ENCODE data around the gene ESRRG. TPM values are rescaled to one million over a fixed set of nuclear protein-coding genes. Genes with fewer than 3 reads are reported as not detected.

Gene ESRRG
- total RNA-seq, 4 donors from 2014 or later, result 0.17 to 1.5 (median 0.60) TPM

DNA sequence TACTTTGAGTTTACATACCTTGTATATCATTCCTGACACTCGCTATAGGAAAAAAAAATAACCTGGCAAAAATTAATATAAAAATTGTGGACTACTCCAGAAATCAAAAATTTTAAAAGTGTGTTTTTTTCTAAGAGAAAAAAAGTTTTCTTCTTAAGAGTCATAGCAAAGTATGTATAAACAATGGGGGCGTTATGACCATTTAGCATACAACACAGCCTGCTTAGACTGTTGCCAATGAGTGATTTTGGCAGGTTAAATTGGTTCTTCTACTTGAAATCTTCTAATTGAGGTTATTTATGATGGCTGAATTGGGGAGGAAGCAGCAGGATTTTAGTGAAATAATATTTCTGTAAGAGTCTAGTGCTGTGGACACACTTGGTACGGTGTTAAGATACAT is 169.5 kb downstream of the ESRRG start:
- TF ChIP-seq, protein P1, sequence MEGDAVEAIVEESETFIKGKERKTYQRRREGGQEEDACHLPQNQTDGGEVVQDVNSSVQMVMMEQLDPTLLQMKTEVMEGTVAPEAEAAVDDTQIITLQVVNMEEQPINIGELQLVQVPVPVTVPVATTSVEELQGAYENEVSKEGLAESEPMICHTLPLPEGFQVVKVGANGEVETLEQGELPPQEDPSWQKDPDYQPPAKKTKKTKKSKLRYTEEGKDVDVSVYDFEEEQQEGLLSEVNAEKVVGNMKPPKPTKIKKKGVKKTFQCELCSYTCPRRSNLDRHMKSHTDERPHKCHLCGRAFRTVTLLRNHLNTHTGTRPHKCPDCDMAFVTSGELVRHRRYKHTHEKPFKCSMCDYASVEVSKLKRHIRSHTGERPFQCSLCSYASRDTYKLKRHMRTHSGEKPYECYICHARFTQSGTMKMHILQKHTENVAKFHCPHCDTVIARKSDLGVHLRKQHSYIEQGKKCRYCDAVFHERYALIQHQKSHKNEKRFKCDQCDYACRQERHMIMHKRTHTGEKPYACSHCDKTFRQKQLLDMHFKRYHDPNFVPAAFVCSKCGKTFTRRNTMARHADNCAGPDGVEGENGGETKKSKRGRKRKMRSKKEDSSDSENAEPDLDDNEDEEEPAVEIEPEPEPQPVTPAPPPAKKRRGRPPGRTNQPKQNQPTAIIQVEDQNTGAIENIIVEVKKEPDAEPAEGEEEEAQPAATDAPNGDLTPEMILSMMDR (IDR thresholded peaks at IDR 0.05; ENCODE audit: low read depth), result no peak

DNA sequence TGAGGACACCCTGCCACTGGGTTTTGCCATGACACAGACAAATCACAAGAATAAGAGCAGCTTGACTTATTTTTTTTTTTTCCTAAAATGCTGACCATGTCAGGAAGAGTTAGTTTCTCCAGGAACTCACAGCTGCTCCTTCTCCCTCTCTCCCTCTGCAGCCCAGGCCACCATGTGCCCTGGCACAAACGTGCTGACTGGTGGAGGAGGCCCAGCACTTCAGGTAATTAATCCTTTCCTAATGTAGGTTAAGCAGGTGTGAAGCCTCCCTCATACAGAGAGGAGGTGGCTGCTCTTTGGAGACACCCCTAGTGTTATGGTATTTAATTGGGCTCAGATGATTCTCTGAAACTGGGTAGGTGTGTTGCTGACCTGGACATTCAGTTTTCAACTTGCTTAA is 170.2 kb downstream of the ESRRG start:
- TF ChIP-seq, protein P1 (IDR thresholded peaks at IDR 0.05; ENCODE audit: low read depth), result no peak

DNA sequence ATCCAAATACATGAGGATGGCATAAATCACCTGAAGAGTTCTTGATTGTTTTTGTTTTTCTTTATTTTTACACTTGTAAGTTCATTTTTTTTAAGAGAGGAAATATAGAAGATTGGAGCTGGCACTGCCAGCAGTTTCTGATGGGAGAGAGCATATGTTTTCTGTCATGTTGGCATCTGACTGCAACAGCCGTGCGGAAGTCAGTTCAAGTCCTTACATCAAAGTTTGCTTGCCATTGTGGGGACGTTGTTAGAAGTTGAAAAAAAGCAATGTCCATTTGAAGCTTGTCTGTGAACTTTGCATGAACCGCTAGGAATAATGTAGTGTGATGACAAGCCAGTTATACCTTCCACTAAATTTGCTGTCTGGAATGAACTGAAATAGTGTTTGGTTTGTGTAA is 173.4 kb downstream of the ESRRG start:
- TF ChIP-seq, protein P1 (IDR thresholded peaks at IDR 0.05; ENCODE audit: low read depth), result no peak

DNA sequence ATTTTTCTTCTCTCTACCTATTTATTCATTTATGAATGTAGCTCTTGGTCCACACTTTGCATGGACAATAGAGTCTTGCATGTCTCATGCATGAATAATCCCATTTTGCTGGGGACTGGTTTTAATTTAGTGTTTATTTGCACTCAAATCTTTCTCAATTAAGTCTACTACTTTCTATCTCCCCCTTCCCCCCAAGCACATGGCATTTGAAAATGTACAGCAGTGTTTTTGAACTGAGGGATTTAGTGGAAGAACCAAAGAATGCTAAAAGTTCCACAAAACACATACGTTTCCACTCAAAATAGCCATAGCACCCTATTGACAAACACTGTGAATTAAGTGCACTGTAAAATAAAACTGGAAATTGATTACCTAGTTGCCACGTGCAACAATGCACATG is 180.5 kb downstream of the ESRRG start:
- TF ChIP-seq, protein P1 (IDR thresholded peaks at IDR 0.05; ENCODE audit: low read depth), result no peak

DNA sequence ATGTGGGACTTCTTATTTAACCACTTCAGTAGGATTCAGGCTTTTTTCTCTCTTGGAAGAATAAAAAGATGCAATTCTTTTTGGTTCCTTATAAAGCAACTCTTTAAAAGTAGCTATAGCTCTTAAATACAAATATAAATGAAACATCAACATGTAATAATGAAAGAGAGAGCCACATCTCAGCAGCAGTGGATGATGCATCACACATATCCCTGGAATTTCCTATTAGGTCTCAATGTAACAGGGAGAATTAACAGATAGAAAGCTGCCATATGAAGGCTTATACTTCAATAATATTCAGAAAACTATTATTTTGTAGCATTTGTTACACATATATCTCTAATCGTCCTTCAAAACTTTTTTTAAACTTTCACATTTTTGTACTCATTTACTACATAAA is 181.0 kb downstream of the ESRRG start:
- TF ChIP-seq, protein P1 (IDR thresholded peaks at IDR 0.05; ENCODE audit: low read depth), result no peak

DNA sequence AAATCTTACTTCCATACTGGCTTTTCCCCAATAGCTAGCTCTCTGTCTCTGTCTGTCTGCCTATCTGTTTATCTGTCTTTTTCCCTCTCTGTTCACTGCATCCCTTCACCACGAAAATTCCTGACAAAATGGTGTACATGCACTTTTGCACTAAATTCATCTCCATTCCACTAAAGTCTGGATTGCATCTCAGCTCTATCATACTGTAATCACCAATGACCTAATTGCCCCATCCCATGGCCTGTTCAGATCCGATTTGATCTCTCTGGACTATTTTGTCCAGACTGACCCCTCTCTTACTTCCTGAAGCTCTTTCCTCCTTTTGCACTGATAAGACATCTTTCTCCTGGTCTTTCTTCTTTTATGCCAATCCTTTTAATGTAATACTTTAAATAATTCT is 187.5 kb downstream of the ESRRG start:
- TF ChIP-seq, protein P1 (IDR thresholded peaks at IDR 0.05; ENCODE audit: low read depth), result no peak

DNA sequence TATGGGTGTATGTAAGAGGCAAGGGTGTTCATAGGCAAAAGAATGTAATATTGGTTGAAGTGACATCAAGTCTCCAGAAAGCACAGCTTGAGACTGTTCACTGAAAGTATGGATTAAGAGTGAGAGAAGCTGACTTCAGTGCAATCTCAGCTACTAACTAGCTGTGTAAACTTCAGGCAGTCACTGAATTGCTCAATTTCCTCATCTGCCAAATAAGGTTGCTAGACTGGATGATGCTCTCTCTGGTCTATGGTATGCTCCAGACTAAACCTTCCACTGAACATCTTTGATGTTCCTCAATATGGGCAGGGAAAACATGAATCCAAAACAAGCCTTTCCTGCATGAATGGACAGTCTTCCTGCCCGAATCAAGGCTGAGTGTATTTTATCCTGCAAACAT is 188.2 kb downstream of the ESRRG start:
- TF ChIP-seq, protein P1 (IDR thresholded peaks at IDR 0.05; ENCODE audit: low read depth), result no peak

Measured in subcutaneous adipose tissue (tissue), 4 donors.